ENCODE data around the gene SUSD2. TPM values are rescaled to one million over a fixed set of nuclear protein-coding genes. Genes with fewer than 3 reads are reported as not detected.
"Not testable (repeated sequence)": the region's sequence is repeated elsewhere in the genome, so short reads cannot be mapped to it uniquely, and the experiment has no call there.

The SUSD2 gene
- not detected for total RNA-seq

- DNase-seq: no peak
These were observed at the start of gene SUSD2 for GRCh38 chr22:24181088-24181995. Gene SUSD2, plus strand, starts transcription at chr22:24181487. Its CDS starts 33 bp downstream, at chr22:24181520.

GRCh38 chr22:24133187-24133965 is 47.9 kb upstream of the SUSD2 start:
- no peak for DNase-seq

GRCh38 chr22:24134090-24134846 is 47.0 kb upstream of the SUSD2 start:
- peak; percentile 83 for DNase-seq

GRCh38 chr22:24136533-24136932 is 44.8 kb upstream of the SUSD2 start:
- DNase-seq: not testable (repeated sequence)

- no peak for DNase-seq
These were observed 43.7 kb upstream of the SUSD2 start for GRCh38 chr22:24137595-24137994.

GRCh38 chr22:24138649-24139420 is 42.5 kb upstream of the SUSD2 start:
- no peak for DNase-seq

DNA sequence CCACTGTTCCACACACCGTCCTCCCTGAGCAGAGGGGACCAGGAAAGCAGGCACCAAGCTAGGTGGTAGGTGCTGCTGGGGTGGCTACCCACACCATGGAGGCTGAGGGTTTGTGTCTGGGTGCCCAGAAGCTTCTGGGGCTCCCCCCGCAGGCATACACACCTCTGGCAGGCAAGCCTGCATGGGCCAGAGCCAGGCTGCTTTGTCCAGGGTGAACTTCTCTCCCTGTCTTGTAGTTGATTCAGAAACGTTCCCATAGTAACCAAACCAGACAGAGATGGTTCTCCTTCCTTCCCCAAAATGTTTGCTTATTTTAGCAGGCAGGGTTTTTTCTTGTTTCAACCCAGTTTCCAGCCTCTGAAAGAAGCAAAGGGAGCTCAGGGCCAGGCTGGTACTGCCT is 40.9 kb upstream of the SUSD2 start:
- peak; percentile 30 for DNase-seq

DNA sequence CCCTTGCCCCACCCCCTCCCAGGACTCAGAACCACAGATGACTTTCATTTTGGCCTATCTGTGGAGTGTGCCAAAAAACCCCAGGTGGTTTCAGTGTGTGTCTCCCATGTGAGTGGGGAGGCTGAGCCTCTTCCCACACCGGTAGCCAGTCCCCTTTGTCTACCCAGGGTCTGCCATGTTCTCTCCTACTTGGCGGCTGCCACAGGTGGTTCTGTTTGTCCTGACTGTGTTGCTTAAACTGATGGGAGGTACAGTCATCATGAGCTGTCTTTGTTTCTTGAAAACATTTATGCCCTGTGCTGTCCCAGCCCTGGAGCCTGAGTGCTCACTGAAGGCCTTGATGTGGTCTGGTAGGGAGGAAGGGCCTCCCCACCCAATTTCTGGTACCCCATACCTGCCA is 39.7 kb upstream of the SUSD2 start:
- DNase-seq: no peak

GRCh38 chr22:24142241-24142640 is 39.0 kb upstream of the SUSD2 start:
- DNase-seq: no peak

GRCh38 chr22:24142831-24143230 is 38.5 kb upstream of the SUSD2 start:
- no peak for DNase-seq

DNA sequence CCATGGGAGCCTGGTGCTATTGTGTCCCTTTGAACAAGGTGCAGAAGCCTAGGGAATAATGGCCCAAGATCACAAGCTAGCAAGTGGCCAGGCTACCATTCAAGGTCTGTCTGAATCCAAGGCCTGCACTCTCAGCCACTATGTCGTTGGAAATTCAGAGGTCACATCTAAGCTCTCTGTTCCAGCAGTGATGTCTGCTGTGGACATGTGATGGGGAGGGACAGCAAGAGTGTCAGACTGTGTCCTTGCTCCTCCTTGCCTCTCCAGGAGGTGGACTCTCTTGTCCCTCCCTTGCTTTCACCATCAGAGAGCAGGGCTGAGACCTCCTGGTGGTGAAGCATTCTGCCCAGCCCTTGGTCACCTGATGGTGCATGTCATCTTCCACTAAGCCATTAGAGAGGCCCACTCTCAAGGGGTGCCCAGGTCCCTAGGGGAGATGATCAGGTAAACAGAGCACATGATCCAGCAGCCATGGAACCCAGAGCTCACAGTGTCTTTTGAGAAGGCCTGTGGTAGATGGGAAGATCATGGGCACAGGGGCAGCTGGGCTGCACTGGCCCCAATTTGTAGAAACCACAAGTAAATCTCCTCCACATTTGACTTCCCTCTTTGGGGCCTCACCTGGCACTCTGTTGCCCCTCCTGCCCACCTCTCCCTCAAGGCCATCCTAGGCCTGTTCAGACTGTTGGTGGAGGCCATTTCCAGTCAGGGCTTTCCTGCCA is 37.1 kb upstream of the SUSD2 start:
- DNase-seq: no peak

GRCh38 chr22:24144778-24145085 is 36.6 kb upstream of the SUSD2 start:
- no peak for DNase-seq

GRCh38 chr22:24145446-24146193 is 35.7 kb upstream of the SUSD2 start:
- DNase-seq: no peak

- no peak for DNase-seq
These were observed 35.1 kb upstream of the SUSD2 start for GRCh38 chr22:24146194-24146616.

DNA sequence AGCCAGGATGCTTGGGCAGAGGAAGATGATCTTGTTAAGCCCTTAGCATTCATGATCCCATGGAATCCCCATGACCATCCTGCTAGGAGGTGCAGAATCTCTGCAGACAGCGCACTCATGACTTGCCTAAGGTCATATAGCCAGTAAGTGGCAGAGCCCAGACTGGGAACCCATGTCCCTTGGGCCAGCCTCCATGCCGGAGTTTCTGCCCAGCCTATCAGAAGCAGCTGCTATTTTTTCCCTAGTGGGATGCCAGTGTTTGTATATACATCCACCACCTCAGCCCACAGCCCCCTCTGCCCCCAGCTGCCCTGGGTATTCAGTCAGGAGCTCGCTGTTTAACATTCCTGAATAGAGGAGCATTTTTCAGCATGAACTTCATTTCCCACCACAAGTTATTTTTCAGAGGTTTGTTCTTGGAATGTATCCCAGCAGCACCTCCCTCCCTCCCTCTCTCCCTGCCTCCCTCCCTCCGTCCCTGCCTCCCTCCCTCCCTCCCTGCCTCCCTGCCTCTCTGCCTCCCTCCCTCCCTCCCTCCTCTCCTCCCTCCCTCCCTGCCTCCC is 34.4 kb upstream of the SUSD2 start:
- peak; percentile 36 for DNase-seq

GRCh38 chr22:24147666-24148065 is 33.6 kb upstream of the SUSD2 start:
- no peak for DNase-seq

DNA sequence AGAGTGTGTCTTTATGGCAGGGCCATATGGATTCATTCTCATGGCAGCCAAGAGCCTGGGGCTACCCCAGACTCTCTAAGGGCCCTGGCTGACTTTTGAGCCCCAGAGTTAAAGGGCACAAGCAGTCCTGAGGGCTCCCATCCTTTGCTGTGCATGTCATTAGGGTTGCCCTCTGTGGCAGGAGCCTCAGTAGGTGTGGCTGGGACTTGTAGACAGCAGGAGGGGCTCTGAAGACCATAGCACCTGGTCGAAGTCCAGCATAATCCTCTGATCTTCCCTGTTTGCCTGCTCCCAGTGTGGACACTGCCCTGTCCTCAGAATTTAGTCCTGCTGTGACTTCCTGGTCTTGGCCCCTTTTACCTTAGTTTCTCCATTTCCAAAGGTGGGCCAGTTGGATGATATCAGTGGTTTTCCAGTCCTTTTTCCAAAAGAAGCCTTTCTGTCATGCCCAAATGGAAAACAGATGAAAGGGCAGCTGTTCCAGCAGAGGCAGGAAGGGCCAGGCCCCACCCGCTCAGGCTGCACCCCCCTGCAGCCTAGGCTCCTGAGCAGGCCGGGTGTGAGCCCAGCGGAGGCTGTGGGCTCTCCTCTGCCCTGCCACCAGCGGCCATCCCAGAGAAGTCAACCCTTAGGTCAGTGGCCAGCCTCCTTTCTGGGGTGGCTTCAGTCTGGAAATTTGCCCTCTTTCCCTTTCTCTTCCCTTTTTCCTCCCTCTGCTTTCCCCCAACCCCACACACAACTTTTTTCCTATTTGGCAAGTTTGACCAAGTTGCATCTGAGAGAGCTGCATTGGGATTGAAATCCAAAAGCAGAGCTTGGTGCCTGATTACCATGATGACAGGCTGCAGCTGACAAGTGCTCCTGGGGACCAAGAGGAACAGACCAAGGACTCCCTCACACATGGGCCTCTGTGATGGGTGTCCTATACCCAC is 32.8 kb upstream of the SUSD2 start:
- no peak for DNase-seq

DNA sequence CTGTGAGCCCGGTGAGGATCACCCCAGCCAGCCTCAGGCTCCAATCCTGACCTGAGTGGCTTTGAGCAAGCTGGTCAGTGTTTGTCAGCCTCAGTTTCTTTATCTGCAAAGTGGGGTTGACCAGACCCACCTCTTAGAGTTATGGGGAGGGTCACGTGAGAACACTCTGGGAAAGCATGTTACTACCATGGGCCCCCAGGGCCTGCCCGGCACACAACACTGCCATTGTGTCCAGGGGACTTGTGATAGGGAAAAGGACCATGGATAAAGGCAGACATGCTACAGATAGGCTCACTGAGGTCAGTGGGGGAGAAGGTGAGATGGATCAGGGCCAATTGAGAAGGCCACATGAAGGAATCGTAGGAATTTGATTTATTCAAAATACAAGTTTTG is 32.1 kb upstream of the SUSD2 start:
- DNase-seq: no peak

GRCh38 chr22:24153353-24153752 is 27.9 kb upstream of the SUSD2 start:
- no peak for DNase-seq
